IMR-90 (cell line): Measurements from ENCODE around the gene KAZALD1. TPM values are rescaled to one million over a fixed set of nuclear protein-coding genes. Genes with fewer than 3 reads are reported as not detected.

ENCODE experiments used
- ATAC-seq: fragments of 200-7000 bp; cut with Tn5 transposase; 2 replicates; pipeline ENCODE4 v1.9.1; 2020; ENCODE audit warnings: low read depth, mild to moderate bottlenecking, moderate library complexity
- BruUV-seq: library from RNA; stranded (reverse); fragments of 400-500 nt; replicated peaks from 2 replicates; lab custom pipeline; 2021; lab: Mats Ljungman, UMichigan
- CTCF ChIA-PET: fragments of 300-600 bp; formaldehyde crosslinking; extraction: SDS; loops from one replicate; lab custom pipeline; 2021; ENCODE audit warnings: antibody characterized with exemption; lab: Yijun Ruan, JAX
- POLR2A ChIA-PET: fragments of 300-600 bp; sonication (Branson Sonifier 250); formaldehyde crosslinking; loops from one replicate; lab custom pipeline; 2022; ENCODE audit warnings: antibody characterized with exemption; ENCODE audit not compliant: unreplicated experiment; lab: Charles Lee
- DNase-seq: peaks from one replicate; pipeline ENCODE4 v3.0.0; 2013
- H2AFZ ChIP-seq: replicated peaks from 2 replicates; pipeline ENCODE3; 2013; ENCODE audit warnings: low read length, mild to moderate bottlenecking; ENCODE audit not compliant: poor library complexity
- H2AK5ac ChIP-seq: 2 replicates; pipeline ENCODE4 v1.6.1; 2013; ENCODE audit warnings: low read depth, low read length, inconsistent platforms
- H2AK9ac ChIP-seq: replicated peaks from 2 replicates; pipeline ENCODE3; 2013; ENCODE audit warnings: mild to moderate bottlenecking, low read depth, low read length, moderate library complexity; ENCODE audit not compliant: poor library complexity
- H2BK120ac ChIP-seq: 2 replicates; pipeline ENCODE4 v1.6.1; 2013; ENCODE audit warnings: low read depth, low read length, inconsistent platforms
- H2BK15ac ChIP-seq: 3 replicates; pipeline ENCODE4 v1.6.1; 2013; ENCODE audit warnings: low read depth, low read length, inconsistent platforms
- H2BK20ac ChIP-seq: 2 replicates; pipeline ENCODE4 v1.6.1; 2013; ENCODE audit warnings: low read depth, mild to moderate bottlenecking, inconsistent platforms, low read length, moderate library complexity
- H2BK5ac ChIP-seq: 2 replicates; pipeline ENCODE4 v1.6.1; 2013; ENCODE audit warnings: mild to moderate bottlenecking, low read depth, low read length, inconsistent platforms; ENCODE audit not compliant: poor library complexity, severe bottlenecking
- H3K14ac ChIP-seq: replicated peaks from 2 replicates; pipeline ENCODE4 v1.6.1; 2013; ENCODE audit warnings: low read depth, low read length, inconsistent platforms
- H3K18ac ChIP-seq: 2 replicates; pipeline ENCODE4 v1.6.1; 2013; ENCODE audit warnings: low read depth, low read length, control low read depth
- H3K23ac ChIP-seq: 2 replicates; pipeline ENCODE4 v1.6.1; 2013; ENCODE audit warnings: low read depth, low read length, inconsistent platforms
- H3K27ac ChIP-seq: 2 replicates; pipeline ENCODE4 v1.5.1; 2013; ENCODE audit warnings: mild to moderate bottlenecking, control low read depth, low read length; ENCODE audit not compliant: insufficient read depth
- H3K27me3 ChIP-seq: 2 replicates; pipeline ENCODE4 v1.6.1; 2013; ENCODE audit warnings: low read length; ENCODE audit not compliant: control insufficient read depth, insufficient read depth
- H3K36me3 ChIP-seq: 2 replicates; pipeline ENCODE4 v1.6.1; 2013; ENCODE audit warnings: low read length, mixed read lengths; ENCODE audit not compliant: control insufficient read depth, insufficient read depth
- H3K4ac ChIP-seq: 2 replicates; pipeline ENCODE4 v1.6.1; 2013; ENCODE audit warnings: low read depth, low read length, inconsistent platforms
- H3K4me1 ChIP-seq: 2 replicates; pipeline ENCODE4 v1.6.1; 2013; ENCODE audit warnings: low read length, mixed read lengths; ENCODE audit not compliant: control insufficient read depth, insufficient read depth
- H3K4me2 ChIP-seq: 2 replicates; pipeline ENCODE4 v1.6.1; 2013; ENCODE audit warnings: low read depth, mild to moderate bottlenecking, control low read depth, low read length, moderate library complexity
- H3K4me3 ChIP-seq: 2 replicates; pipeline ENCODE4 v1.5.1; 2013; ENCODE audit warnings: low read depth, mild to moderate bottlenecking, control low read depth, low read length, moderate library complexity; ENCODE audit not compliant: insufficient read depth
- H3K56ac ChIP-seq: 2 replicates; pipeline ENCODE4 v1.6.1; 2013; ENCODE audit warnings: low read length, inconsistent platforms; ENCODE audit not compliant: insufficient read depth; ENCODE audit errors: extremely low read depth
- H3K79me1 ChIP-seq, 2 experiments: 2 replicates each; pipeline ENCODE4 v1.6.1; 2013; ENCODE audit warnings: low read length in 2 of 2, inconsistent platforms in 1 of 2, low read depth in 1 of 2
- H3K9ac ChIP-seq: 2 replicates; pipeline ENCODE4 v1.6.1; 2013; ENCODE audit warnings: low read depth, low read length, control low read depth
- H3K9me1 ChIP-seq: 2 replicates; pipeline ENCODE4 v1.6.1; 2013; ENCODE audit warnings: low read length, inconsistent platforms; ENCODE audit not compliant: insufficient read depth
- H3K9me3 ChIP-seq: 2 replicates; pipeline ENCODE4 v1.6.1; 2013; ENCODE audit warnings: low read length; ENCODE audit not compliant: control insufficient read depth, insufficient read depth
- H4K20me1 ChIP-seq: 2 replicates; pipeline ENCODE4 v1.6.1; 2013; ENCODE audit warnings: low read length, inconsistent platforms; ENCODE audit not compliant: insufficient read depth
- H4K5ac ChIP-seq: 2 replicates; pipeline ENCODE4 v1.6.1; 2013; ENCODE audit warnings: mild to moderate bottlenecking, low read depth, low read length, control low read depth
- H4K8ac ChIP-seq, 2 experiments: 2 replicates each; pipeline ENCODE4 v1.6.1; 2013; ENCODE audit warnings: low read depth in 2 of 2, low read length in 2 of 2, control low read depth in 1 of 2, inconsistent platforms in 1 of 2
- H4K91ac ChIP-seq: 2 replicates; pipeline ENCODE4 v1.6.1; 2013; ENCODE audit warnings: low read depth, low read length, inconsistent platforms; ENCODE audit not compliant: insufficient read depth
- BHLHE40 ChIP-seq: fragments of 150-350 bp; IDR thresholded peaks from 2 replicates; pipeline ENCODE4 v1.6.1; 2016; ENCODE audit warnings: mild to moderate bottlenecking, low read depth, low read length
- CEBPB ChIP-seq: IDR thresholded peaks from 2 replicates; pipeline ENCODE4 v1.6.1; 2012; ENCODE audit warnings: low read depth, low read length, improper control_type of control experiment
- CHD1 ChIP-seq: IDR thresholded peaks from 2 replicates; pipeline ENCODE4 v1.6.1; 2012; ENCODE audit warnings: low read depth, low read length, improper control_type of control experiment
- FOS ChIP-seq: fragments of 150-350 bp; IDR thresholded peaks from 2 replicates; pipeline ENCODE4 v1.6.1; 2016; ENCODE audit warnings: low read depth, low read length
- MAFK ChIP-seq: IDR thresholded peaks from 2 replicates; pipeline ENCODE4 v1.6.1; 2012; ENCODE audit warnings: low read depth, low read length, improper control_type of control experiment
- MAZ ChIP-seq: IDR thresholded peaks from 2 replicates; pipeline ENCODE4 v1.6.1; 2012; ENCODE audit warnings: low read depth, mild to moderate bottlenecking, low read length, improper control_type of control experiment, moderate library complexity, borderline replicate concordance
- MXI1 ChIP-seq: IDR thresholded peaks from 2 replicates; pipeline ENCODE4 v1.6.1; 2012; ENCODE audit warnings: low read depth, mild to moderate bottlenecking, low read length, moderate library complexity, borderline replicate concordance
- POLR2A ChIP-seq: IDR thresholded peaks from 2 replicates; pipeline ENCODE4 v1.6.1; 2012; ENCODE audit warnings: mild to moderate bottlenecking, low read depth, low read length
- RAD21 ChIP-seq: IDR thresholded peaks from 2 replicates; pipeline ENCODE4 v1.6.1; 2012; ENCODE audit warnings: low read length, improper control_type of control experiment
- RCOR1 ChIP-seq: IDR thresholded peaks from 2 replicates; pipeline ENCODE4 v1.6.1; 2012; ENCODE audit warnings: mild to moderate bottlenecking, low read length, improper control_type of control experiment; ENCODE audit not compliant: insufficient replicate concordance
- RFX5 ChIP-seq: IDR thresholded peaks from 2 replicates; pipeline ENCODE4 v1.8.0; 2012; ENCODE audit warnings: low read depth, mild to moderate bottlenecking, low read length, moderate library complexity
- SMC3 ChIP-seq: fragments of 150-350 bp; IDR thresholded peaks from 2 replicates; pipeline ENCODE4 v1.6.1; 2016; ENCODE audit warnings: low read depth, mild to moderate bottlenecking, antibody characterized with exemption, low read length, moderate library complexity
- WGBS, 2 experiments: methylation state at CpG; one replicate each; pipeline versions ENCODE4 v1.1.5 to v1.1.7; 2013; ENCODE audit warnings: missing lambda C conversion rate in 2 of 2; ENCODE audit not compliant: insufficient read length in 1 of 2; ENCODE audit errors: extremely low coverage in 2 of 2; 5-methylcytosine and 5-hydroxymethylcytosine counted together
- dilution Hi-C: fragments of 300-500 bp; cut with HindIII; formaldehyde crosslinking; loops from one replicate; pipeline ENCODE4 v1.14.3; 2018; ENCODE audit warnings: low sequenced_read_pairs; ENCODE audit not compliant: unreplicated experiment
- in situ Hi-C: fragments of 300-500 bp; cut with MboI; formaldehyde crosslinking; loops from 3 replicates; pipeline ENCODE4 v1.14.3; 2019; ENCODE audit warnings: low sequenced_read_pairs, inconsistent platforms, mixed read lengths
- intact Hi-C: fragments of 100-400 bp; cut with micrococcal nuclease; formaldehyde crosslinking; loops from 2 replicates; pipeline ENCODE4 v1.10.0; 2022
- polyA plus RNA-seq, 3 experiments: library from polyadenylated mRNA; depleted of rRNA; stranded (reverse); fragments of >200 nt; gene quantifications; 2 replicates each; pipeline ENCODE4 v1.2.3, GENCODE V29; 2012; ENCODE audit warnings: low replicate concordance in 1 of 3
- total RNA-seq: library from RNA; depleted of rRNA; stranded (reverse); fragments of >200 nt; gene quantifications from 2 replicates; pipeline ENCODE4 v1.2.3, GENCODE V29; 2012
- TF ChIP-seq, protein P1 (sequence below): fragments of 150-350 bp; IDR thresholded peaks from 2 replicates; pipeline ENCODE4 v1.6.1; 2017; ENCODE audit warnings: mild to moderate bottlenecking, antibody characterized with exemption, low read length, low read depth
- TF ChIP-seq, protein P2 (sequence below): fragments of 150-350 bp; IDR thresholded peaks from 2 replicates; pipeline ENCODE4 v1.6.1; 2016; ENCODE audit warnings: low read depth, mild to moderate bottlenecking, low read length, moderate library complexity, borderline replicate concordance

KAZALD1 gene
- total and polyA plus RNA-seq, 2 of the 4 experiments (the other 2 are of a cell fraction): 9.1 to 18.6 TPM

DNA sequence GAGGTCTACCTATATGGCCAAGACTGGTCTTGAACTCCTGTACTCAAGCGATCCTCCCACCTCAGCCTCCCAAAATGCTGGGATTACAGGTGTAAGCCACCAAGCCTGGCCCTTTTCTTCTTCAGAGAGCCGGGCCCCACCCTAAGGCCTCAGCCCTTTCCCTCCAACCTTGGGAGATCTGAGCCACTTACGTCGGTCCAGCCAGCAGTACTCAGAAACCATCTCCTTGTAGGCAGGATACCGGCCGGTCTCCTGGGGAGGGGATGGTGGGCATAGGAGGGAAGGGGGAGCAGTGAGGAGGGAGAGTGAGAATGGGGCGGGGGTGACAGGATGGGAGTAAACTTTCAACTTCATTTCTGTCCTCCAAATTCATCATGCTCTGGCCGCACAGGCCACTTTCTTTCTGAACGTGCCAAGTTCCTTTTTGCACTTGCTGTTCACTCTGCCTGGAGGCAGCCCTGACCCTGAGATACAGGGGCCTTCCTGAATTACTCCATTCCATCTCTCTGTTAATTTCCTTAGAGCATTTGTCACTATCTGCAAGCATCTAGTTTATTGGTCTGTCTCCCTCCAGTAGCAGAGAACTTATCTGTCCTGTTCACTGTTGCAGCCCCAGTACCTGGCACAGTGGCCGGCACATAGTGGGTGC, 41.2 kb upstream of the KAZALD1 start (continued):
- TF ChIP-seq, protein P1, sequence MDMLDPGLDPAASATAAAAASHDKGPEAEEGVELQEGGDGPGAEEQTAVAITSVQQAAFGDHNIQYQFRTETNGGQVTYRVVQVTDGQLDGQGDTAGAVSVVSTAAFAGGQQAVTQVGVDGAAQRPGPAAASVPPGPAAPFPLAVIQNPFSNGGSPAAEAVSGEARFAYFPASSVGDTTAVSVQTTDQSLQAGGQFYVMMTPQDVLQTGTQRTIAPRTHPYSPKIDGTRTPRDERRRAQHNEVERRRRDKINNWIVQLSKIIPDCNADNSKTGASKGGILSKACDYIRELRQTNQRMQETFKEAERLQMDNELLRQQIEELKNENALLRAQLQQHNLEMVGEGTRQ: no peak

DNA sequence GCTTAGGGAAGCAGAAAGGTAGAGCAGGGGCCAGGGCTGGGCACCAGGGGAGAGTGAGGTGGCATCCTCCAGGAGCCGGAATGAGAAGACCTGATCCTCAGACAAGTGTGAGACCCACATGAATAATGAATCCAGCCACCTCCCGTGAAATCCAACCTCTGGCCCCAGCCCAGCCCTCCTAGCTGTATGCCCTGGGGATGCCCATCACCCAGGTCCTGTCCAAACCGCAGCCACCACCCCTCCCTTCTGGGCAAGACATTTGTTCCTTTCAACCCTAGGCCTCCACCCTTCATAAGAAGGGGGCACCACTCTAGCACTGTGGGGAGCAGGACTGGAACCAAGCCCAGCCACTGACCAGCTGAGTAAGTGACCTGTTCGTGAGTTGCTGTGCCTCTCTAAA, 40.5 kb upstream of the KAZALD1 start:
- dilution Hi-C loops: no loop called here
- H4K91ac ChIP-seq: no peak overlapping the region
- H3K79me1 ChIP-seq: no peaks in the 10 kb centered on the region
- H2BK20ac ChIP-seq: no peak overlapping the region
- no peak overlapping the region for H4K8ac ChIP-seq
- intact Hi-C loops: no loop called here
- no peak overlapping the region for H3K23ac ChIP-seq
- H4K20me1 ChIP-seq: no peaks in the 10 kb centered on the region
- no TSS peak for BruUV-seq
- no peak overlapping the region for H3K4me3 ChIP-seq
- no peak overlapping the region for H3K4me2 ChIP-seq
- no peak overlapping the region for H2AK5ac ChIP-seq
- ChIA-PET CTCF (no interaction called here), POLR2A (no interaction called here)
- no peak overlapping the region for H2BK15ac ChIP-seq
- H2AK9ac ChIP-seq: no peak overlapping the region
- no peak overlapping the region for H2AFZ ChIP-seq
- H3K18ac ChIP-seq: no peak overlapping the region
- H3K4me1 ChIP-seq: no peaks in the 10 kb centered on the region; the same call in 1 of the 2 replicates
- H2BK120ac ChIP-seq: no peak overlapping the region
- no peak overlapping the region for H4K5ac ChIP-seq
- H2BK5ac ChIP-seq: no peak overlapping the region
- H3K56ac ChIP-seq: no peak overlapping the region
- H3K27me3 ChIP-seq: peaks cover 1% of the 10 kb centered on the region; the same call in 1 of the 2 replicates
- ATAC-seq (no peak), DNase-seq (no peak)
- H3K9me3 ChIP-seq: no peaks in the 10 kb centered on the region
- in situ Hi-C loops: no loop called here
- no peak overlapping the region for H3K14ac ChIP-seq
- H3K9me1 ChIP-seq: no peaks in the 10 kb centered on the region
- 76% methylated on average over 3 of the region's 4 CpGs; no CpG with 5 or more reads in 1 of the 2 experiments for WGBS, 2 experiments
- H3K4ac ChIP-seq: no peak overlapping the region
- H3K27ac ChIP-seq: no peak overlapping the region
- H3K9ac ChIP-seq: no peak overlapping the region
- no peaks in the 10 kb centered on the region for H3K36me3 ChIP-seq
- TF ChIP-seq RAD21 (no peak), MAFK (no peak), CHD1 (no peak), BHLHE40 (no peak), CEBPB (no peak), MXI1 (no peak), SMC3 (no peak), FOS (no peak), MAZ (no peak), RCOR1 (no peak), RFX5 (no peak), POLR2A (no peak)
- TF ChIP-seq, protein P2, sequence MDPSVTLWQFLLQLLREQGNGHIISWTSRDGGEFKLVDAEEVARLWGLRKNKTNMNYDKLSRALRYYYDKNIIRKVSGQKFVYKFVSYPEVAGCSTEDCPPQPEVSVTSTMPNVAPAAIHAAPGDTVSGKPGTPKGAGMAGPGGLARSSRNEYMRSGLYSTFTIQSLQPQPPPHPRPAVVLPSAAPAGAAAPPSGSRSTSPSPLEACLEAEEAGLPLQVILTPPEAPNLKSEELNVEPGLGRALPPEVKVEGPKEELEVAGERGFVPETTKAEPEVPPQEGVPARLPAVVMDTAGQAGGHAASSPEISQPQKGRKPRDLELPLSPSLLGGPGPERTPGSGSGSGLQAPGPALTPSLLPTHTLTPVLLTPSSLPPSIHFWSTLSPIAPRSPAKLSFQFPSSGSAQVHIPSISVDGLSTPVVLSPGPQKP: no peak
